ENCODE data around the gene TNFRSF13B.

The TNFRSF13B gene

DNA sequence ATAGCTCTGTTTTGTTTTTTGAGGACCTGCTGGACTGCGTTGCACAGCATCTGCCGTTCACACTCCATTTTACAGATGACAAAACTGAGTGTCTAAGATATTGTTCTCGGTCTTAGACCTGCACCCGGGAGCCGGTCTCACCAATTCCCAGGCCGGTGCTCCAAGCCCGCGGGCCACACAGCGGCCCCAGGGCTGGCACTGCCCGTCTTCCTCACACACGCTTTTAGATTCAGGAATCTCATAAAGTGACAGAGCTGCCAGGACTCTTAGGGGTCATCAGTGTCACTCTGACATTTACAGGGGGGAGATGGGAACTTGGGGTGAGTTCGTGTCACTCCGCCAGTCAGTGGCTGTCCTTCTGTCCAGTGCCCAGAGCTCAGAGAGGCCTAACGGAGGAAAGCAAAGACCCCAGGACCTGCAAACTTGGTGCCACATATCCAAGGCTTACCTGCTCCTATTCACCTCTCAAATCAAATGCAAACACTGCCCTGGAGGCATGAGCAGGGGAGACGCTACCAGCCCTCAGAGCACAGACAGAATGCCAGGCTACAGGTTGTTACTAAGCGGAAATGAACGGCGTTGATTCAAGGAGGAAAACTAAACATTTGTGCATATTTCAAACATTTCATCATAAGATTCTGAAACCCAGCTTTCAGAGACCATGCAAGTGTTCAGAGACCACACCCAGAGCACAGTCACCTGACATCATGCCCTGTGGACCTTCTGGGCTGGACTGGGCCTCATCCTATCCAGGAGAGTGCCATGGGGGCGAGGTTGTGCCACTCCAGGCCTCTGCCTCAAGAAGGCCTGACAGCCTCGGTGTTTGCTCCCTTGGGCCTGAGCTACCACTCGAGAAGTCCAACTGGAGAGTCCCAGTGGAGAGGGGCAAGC lies 29.5 kb downstream of the TNFRSF13B start:
- Histone ChIP-seq H3K27ac (ENCODE audit: low read depth, low read length) (no peak overlapping the region), H2BK5ac (ENCODE audit: low read depth, low read length, poor library complexity) (no peak overlapping the region), H3K4me2 (ENCODE audit: low read length) (no peak overlapping the region), H2AK5ac (ENCODE audit: low read length) (no peak overlapping the region), H3K79me2 (ENCODE audit: control insufficient read depth, insufficient read depth, low read length, poor library complexity) (no peaks in the 10 kb centered on the region), H3K9me3 (ENCODE audit: insufficient read depth, low read depth, low read length) (peaks cover 2% of the 10 kb centered on the region), H2BK12ac (ENCODE audit: low read length) (no peak overlapping the region), H3K79me1 (ENCODE audit: low read length) (no peaks in the 10 kb centered on the region), H3K9ac (ENCODE audit: low read length) (no peak overlapping the region), H3K23ac (ENCODE audit: low read length) (no peak overlapping the region), H3K27me3 (ENCODE audit: insufficient read depth, low read length) (no peaks in the 10 kb centered on the region), H3K36me3 (ENCODE audit: control insufficient read depth in 1 of 2, insufficient read depth in 2 of 2, low read length in 2 of 2) (no peaks in the 10 kb centered on the region), H3K14ac (ENCODE audit: low read length) (no peak overlapping the region), H3K4me3 (ENCODE audit: low read depth, low read length) (no peak overlapping the region), H2AFZ (ENCODE audit: insufficient read depth, low read length, poor library complexity) (no peak overlapping the region), H4K91ac (ENCODE audit: low read depth, low read length) (no peak overlapping the region), H3K4ac (ENCODE audit: low read depth, low read length) (no peak overlapping the region), H4K12ac (ENCODE audit: low read depth, low read length) (no peak overlapping the region), H2BK120ac (ENCODE audit: insufficient read depth, low read length, poor library complexity) (no peak overlapping the region), H3K18ac (ENCODE audit: low read length) (no peak overlapping the region), H3K4me1 (ENCODE audit: control insufficient read depth in 1 of 2, insufficient read depth in 2 of 2, low read length in 2 of 2) (no peaks in the 10 kb centered on the region), H4K8ac (ENCODE audit: low read depth, low read length) (no peak overlapping the region)
- DNase-seq: no peak
- WGBS (ENCODE audit: extremely low coverage, insufficient coverage, insufficient read length): no CpG with 5 or more reads among the region's 21 CpGs

DNA sequence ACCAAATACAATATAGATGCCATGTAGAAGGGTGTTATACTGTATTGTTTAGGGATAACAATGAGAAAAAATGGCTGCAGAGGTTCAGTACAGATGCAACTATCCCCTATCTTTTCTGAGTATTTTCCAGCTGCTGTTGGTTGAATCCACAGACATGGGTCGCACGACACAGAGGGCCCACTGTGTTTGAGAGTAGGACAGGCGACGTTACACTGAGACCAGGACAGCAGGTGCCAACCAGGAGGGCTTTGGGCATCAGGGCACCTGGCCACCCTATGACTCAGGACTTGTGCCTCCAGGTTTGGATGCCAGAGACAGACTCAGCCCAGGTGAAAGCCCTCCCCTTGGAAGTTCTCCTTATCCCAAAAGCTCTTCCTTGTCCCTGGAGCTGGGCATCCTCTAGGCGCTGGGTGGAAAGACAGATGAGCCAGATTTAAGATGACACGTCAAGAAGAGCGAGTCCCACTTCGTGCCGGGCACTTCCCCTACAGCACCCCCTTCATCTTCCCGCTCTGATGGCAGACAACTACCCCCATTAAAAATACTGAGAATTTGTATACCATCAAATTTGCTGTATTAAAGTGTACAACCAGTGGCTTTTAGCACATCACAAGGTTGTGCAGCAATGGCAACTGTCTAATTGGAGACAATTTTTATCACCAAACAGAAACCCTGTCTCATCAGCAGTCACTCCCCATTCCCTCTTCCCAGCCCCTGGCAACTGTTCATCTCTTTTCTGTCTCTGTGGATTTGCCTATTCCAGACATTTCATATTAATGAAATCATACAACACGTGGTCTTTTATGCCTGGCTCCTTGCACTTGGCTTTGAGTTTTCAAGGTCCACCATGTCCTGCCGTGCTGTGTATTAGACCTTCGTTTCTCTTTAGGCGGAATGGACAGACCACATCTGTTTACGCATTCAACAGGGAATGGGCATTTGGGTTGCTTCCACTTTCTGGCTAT lies 30.6 kb downstream of the TNFRSF13B start:
- no peak overlapping the region for H2BK120ac ChIP-seq (ENCODE audit: insufficient read depth, low read length, poor library complexity)
- H2BK5ac ChIP-seq (ENCODE audit: low read depth, low read length, poor library complexity): no peak overlapping the region
- H3K36me3 ChIP-seq (ENCODE audit: control insufficient read depth in 1 of 2, insufficient read depth in 2 of 2, low read length in 2 of 2): no peaks in the 10 kb centered on the region
- H2BK12ac ChIP-seq (ENCODE audit: low read length): no peak overlapping the region
- no peak overlapping the region for H3K4me3 ChIP-seq (ENCODE audit: low read depth, low read length)
- H3K23ac ChIP-seq (ENCODE audit: low read length): no peak overlapping the region
- H4K12ac ChIP-seq (ENCODE audit: low read depth, low read length): no peak overlapping the region
- H4K91ac ChIP-seq (ENCODE audit: low read depth, low read length): no peak overlapping the region
- H3K18ac ChIP-seq (ENCODE audit: low read length): no peak overlapping the region
- H3K27ac ChIP-seq (ENCODE audit: low read depth, low read length): no peak overlapping the region
- no peak overlapping the region for H4K8ac ChIP-seq (ENCODE audit: low read depth, low read length)
- H3K79me1 ChIP-seq (ENCODE audit: low read length): no peaks in the 10 kb centered on the region
- no peak overlapping the region for H2AFZ ChIP-seq (ENCODE audit: insufficient read depth, low read length, poor library complexity)
- no peak overlapping the region for H3K9ac ChIP-seq (ENCODE audit: low read length)
- no peaks in the 10 kb centered on the region for H3K79me2 ChIP-seq (ENCODE audit: control insufficient read depth, insufficient read depth, low read length, poor library complexity)
- no peak overlapping the region for H3K4me2 ChIP-seq (ENCODE audit: low read length)
- no peak overlapping the region for H2AK5ac ChIP-seq (ENCODE audit: low read length)
- no peaks in the 10 kb centered on the region for H3K27me3 ChIP-seq (ENCODE audit: insufficient read depth, low read length)
- no peak overlapping the region for H3K14ac ChIP-seq (ENCODE audit: low read length)
- peaks cover 2% of the 10 kb centered on the region for H3K9me3 ChIP-seq (ENCODE audit: insufficient read depth, low read depth, low read length)
- no peak for DNase-seq
- no peaks in the 10 kb centered on the region for H3K4me1 ChIP-seq (ENCODE audit: control insufficient read depth in 1 of 2, insufficient read depth in 2 of 2, low read length in 2 of 2)
- WGBS (ENCODE audit: extremely low coverage, insufficient coverage, insufficient read length): no CpG with 5 or more reads among the region's 15 CpGs
- no peak overlapping the region for H3K4ac ChIP-seq (ENCODE audit: low read depth, low read length)

DNA sequence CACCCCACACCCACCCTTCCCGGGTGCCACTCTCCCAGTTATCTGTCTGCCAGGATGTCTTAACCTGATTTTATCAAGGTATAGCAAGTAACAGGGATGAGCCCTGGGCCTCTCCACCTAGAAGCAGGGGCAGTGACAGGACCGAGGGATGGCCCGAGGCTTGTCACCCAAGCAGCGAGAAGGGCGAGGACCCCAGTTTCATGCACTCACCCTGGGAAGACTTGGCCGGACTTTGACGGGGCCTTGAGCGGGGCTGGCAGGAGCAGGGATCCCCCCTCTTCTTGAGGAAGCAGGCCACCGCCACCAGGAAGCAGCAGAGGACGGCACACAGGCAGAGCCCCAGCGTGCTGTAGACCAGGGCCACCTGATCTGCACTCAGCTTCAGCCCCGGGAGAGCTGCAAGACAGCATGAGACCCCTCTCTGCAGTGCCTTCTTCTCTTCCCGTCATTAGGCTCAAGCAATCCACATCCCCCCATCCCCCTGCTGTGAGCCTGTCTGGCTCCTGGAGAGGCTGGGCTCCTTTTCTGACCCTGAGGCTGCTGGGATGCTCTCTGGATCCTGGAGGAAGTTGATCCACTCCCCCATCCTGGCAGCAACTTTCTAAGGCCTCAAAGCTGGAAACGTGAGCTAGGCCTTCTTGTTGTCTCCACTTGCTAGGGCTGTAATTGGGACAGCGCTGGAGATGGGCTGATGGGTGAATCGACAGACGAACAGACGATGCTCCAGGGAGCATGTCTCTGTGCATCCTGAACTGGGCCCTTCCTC lies 31.6 kb downstream of the TNFRSF13B start:
- H3K4me2 ChIP-seq (ENCODE audit: low read length): no peak overlapping the region
- H3K14ac ChIP-seq (ENCODE audit: low read length): no peak overlapping the region
- no peak overlapping the region for H3K27ac ChIP-seq (ENCODE audit: low read depth, low read length)
- no peak overlapping the region for H3K9ac ChIP-seq (ENCODE audit: low read length)
- no peak overlapping the region for H3K23ac ChIP-seq (ENCODE audit: low read length)
- H3K18ac ChIP-seq (ENCODE audit: low read length): no peak overlapping the region
- WGBS (ENCODE audit: extremely low coverage, insufficient coverage, insufficient read length): no CpG with 5 or more reads among the region's 18 CpGs
- no peaks in the 10 kb centered on the region for H3K79me2 ChIP-seq (ENCODE audit: control insufficient read depth, insufficient read depth, low read length, poor library complexity)
- H3K4me1 ChIP-seq (ENCODE audit: control insufficient read depth in 1 of 2, insufficient read depth in 2 of 2, low read length in 2 of 2): no peaks in the 10 kb centered on the region
- no peak overlapping the region for H2BK120ac ChIP-seq (ENCODE audit: insufficient read depth, low read length, poor library complexity)
- no peak overlapping the region for H2BK12ac ChIP-seq (ENCODE audit: low read length)
- no peak overlapping the region for H4K12ac ChIP-seq (ENCODE audit: low read depth, low read length)
- H3K4ac ChIP-seq (ENCODE audit: low read depth, low read length): no peak overlapping the region
- H3K36me3 ChIP-seq (ENCODE audit: control insufficient read depth in 1 of 2, insufficient read depth in 2 of 2, low read length in 2 of 2): no peaks in the 10 kb centered on the region
- no peaks in the 10 kb centered on the region for H3K79me1 ChIP-seq (ENCODE audit: low read length)
- no peak overlapping the region for H4K8ac ChIP-seq (ENCODE audit: low read depth, low read length)
- H3K27me3 ChIP-seq (ENCODE audit: insufficient read depth, low read length): no peaks in the 10 kb centered on the region
- no peak overlapping the region for H2BK5ac ChIP-seq (ENCODE audit: low read depth, low read length, poor library complexity)
- no peak overlapping the region for H2AK5ac ChIP-seq (ENCODE audit: low read length)
- DNase-seq: no peak
- H2AFZ ChIP-seq (ENCODE audit: insufficient read depth, low read length, poor library complexity): no peak overlapping the region
- no peak overlapping the region for H4K91ac ChIP-seq (ENCODE audit: low read depth, low read length)
- H3K4me3 ChIP-seq (ENCODE audit: low read depth, low read length): no peak overlapping the region
- H3K9me3 ChIP-seq (ENCODE audit: insufficient read depth, low read depth, low read length): peaks cover 2% of the 10 kb centered on the region

DNA sequence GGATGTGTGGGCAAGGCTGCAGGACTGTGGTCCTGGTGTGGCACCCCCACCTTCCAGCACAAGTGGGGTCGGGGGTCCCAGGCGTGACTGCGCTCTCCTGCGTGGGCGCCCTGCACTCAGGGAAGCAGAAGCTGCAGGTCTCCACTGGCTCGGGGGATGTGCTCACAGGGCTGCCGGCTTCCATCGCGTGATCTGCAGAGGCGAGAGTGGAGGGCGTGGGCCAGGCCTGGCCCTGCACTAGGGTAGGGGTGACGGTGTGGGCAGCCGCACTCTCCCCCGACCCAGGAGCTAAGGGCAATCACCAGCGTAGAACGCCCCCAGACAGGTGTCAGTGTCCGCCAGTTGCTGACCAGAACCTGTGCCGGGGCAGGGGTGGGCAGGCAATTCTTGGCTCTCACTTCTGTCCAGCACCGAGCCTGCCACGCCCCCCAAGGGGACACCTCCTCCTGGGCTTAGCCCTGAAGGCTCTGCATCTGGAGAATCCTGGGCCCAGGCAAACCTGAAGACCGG lies 32.3 kb downstream of the TNFRSF13B start:
- H3K79me2 ChIP-seq (ENCODE audit: control insufficient read depth, insufficient read depth, low read length, poor library complexity): no peaks in the 10 kb centered on the region
- H3K9me3 ChIP-seq (ENCODE audit: insufficient read depth, low read depth, low read length): peaks cover 2% of the 10 kb centered on the region
- H3K18ac ChIP-seq (ENCODE audit: low read length): no peak overlapping the region
- H2BK120ac ChIP-seq (ENCODE audit: insufficient read depth, low read length, poor library complexity): no peak overlapping the region
- no peak overlapping the region for H2BK12ac ChIP-seq (ENCODE audit: low read length)
- H3K79me1 ChIP-seq (ENCODE audit: low read length): no peaks in the 10 kb centered on the region
- no peak overlapping the region for H4K8ac ChIP-seq (ENCODE audit: low read depth, low read length)
- no peak overlapping the region for H3K27ac ChIP-seq (ENCODE audit: low read depth, low read length)
- no CpG with 5 or more reads among the region's 21 CpGs for WGBS (ENCODE audit: extremely low coverage, insufficient coverage, insufficient read length)
- DNase-seq: no peak
- H3K4me3 ChIP-seq (ENCODE audit: low read depth, low read length): no peak overlapping the region
- H4K12ac ChIP-seq (ENCODE audit: low read depth, low read length): no peak overlapping the region
- H3K4me1 ChIP-seq (ENCODE audit: control insufficient read depth in 1 of 2, insufficient read depth in 2 of 2, low read length in 2 of 2): no peaks in the 10 kb centered on the region
- H3K4me2 ChIP-seq (ENCODE audit: low read length): no peak overlapping the region
- no peaks in the 10 kb centered on the region for H3K36me3 ChIP-seq (ENCODE audit: control insufficient read depth in 1 of 2, insufficient read depth in 2 of 2, low read length in 2 of 2)
- H2BK5ac ChIP-seq (ENCODE audit: low read depth, low read length, poor library complexity): no peak overlapping the region
- no peak overlapping the region for H2AK5ac ChIP-seq (ENCODE audit: low read length)
- H3K23ac ChIP-seq (ENCODE audit: low read length): no peak overlapping the region
- H4K91ac ChIP-seq (ENCODE audit: low read depth, low read length): no peak overlapping the region
- no peak overlapping the region for H3K14ac ChIP-seq (ENCODE audit: low read length)
- no peaks in the 10 kb centered on the region for H3K27me3 ChIP-seq (ENCODE audit: insufficient read depth, low read length)
- H3K9ac ChIP-seq (ENCODE audit: low read length): no peak overlapping the region
- no peak overlapping the region for H3K4ac ChIP-seq (ENCODE audit: low read depth, low read length)
- H2AFZ ChIP-seq (ENCODE audit: insufficient read depth, low read length, poor library complexity): no peak overlapping the region

Measured in trophoblast cell (in vitro differentiated cells and primary cell).